GM12874 (cell line): Measurements from ENCODE around the gene SLC34A2.

ENCODE experiments used
- TF ChIP-seq, protein P1 (sequence below): IDR thresholded peaks from 2 replicates; pipeline ENCODE4 v1.5.1; 2011; ENCODE audit warnings: low read depth, mild to moderate bottlenecking, control low read depth, low read length, moderate library complexity; ENCODE audit not compliant: insufficient read depth

Gene SLC34A2

GRCh38 chr4:25704516-25704915 is 48.9 kb downstream of the SLC34A2 start:
- TF ChIP-seq, protein P1, sequence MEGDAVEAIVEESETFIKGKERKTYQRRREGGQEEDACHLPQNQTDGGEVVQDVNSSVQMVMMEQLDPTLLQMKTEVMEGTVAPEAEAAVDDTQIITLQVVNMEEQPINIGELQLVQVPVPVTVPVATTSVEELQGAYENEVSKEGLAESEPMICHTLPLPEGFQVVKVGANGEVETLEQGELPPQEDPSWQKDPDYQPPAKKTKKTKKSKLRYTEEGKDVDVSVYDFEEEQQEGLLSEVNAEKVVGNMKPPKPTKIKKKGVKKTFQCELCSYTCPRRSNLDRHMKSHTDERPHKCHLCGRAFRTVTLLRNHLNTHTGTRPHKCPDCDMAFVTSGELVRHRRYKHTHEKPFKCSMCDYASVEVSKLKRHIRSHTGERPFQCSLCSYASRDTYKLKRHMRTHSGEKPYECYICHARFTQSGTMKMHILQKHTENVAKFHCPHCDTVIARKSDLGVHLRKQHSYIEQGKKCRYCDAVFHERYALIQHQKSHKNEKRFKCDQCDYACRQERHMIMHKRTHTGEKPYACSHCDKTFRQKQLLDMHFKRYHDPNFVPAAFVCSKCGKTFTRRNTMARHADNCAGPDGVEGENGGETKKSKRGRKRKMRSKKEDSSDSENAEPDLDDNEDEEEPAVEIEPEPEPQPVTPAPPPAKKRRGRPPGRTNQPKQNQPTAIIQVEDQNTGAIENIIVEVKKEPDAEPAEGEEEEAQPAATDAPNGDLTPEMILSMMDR, result no peak

DNA sequence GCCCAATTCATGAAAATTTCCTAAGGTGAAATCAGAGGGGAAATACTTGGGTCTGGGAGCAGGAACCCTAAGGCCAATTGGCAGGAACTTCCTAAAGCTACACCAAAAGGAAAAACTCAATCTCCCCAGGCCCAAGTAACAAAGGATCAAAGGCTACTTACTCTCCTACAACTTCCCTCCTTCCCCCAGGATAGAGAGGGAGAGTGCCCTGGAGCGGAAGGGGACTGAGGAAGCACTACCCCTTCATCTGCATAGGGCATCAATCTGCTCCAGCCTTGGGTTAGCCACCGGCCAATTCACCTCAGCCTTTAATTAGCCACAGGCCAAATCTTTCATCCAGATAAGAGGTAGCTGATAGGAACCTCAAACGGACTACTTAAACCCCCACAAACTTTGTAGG is 55.0 kb downstream of the SLC34A2 start:
- TF ChIP-seq, protein P1, result no peak

DNA sequence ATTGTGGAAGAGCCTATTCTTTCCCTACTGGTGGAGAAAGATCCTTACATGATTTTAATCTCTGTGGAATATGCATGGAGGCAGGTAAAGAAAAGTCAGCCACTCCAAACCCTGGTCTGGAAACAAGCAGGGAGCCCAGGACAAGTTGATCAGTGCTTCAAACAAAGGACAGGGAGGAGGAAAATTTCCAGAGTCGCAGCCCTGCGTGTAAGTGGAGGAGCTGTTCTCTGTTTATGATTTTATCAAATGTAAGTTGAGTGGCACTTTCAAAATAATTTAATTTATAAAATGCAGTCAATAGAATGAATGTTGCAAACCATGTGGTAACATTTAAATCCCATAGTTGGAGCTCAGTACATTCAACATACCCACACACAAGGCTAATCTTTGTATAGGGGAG is 57.0 kb downstream of the SLC34A2 start:
- TF ChIP-seq, protein P1, result no peak

DNA sequence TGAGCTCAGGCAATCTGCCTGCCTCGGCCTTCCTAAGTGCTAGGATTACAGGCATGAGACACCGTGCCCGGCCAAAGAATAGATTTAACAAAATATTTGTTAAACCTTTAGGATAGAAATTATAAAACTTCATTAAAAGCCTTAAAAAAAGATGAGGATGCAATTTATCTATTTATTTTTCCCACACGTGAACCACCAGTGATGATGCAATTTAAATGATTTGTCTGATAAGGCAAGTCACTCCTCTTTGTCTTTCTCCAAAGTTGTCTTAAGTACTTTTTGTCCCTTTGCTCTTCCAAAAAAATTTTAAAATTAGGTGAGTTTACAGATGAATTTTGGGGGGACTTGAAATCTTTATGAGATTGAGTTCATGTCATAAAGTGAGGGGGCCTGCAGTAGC is 58.2 kb downstream of the SLC34A2 start:
- TF ChIP-seq, protein P1, result no peak

DNA sequence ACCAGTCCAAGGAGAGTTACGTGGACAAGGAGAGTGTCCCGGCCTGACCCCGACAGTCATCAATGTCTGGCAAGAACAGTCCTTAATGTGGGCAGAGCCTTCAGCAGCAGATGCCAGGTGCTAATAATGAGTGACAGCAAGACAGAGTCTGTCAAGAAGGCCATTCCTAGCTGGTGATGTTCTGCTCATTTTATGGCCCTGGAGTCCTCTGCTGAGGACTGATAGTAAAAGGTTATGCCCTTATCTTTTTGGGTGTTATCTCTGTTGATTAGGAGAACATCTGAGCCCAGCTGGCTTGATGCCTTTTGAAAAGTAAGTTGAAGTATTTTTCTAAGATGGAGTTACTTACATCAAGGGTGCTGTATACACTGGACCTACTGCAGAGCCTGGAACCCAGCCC is 67.3 kb downstream of the SLC34A2 start:
- TF ChIP-seq, protein P1, result no peak

- TF ChIP-seq, protein P1, result no peak
These were observed 67.8 kb downstream of the SLC34A2 start for GRCh38 chr4:25723409-25723808.

- TF ChIP-seq, protein P1, result no peak
These were observed 70.2 kb downstream of the SLC34A2 start for GRCh38 chr4:25725870-25726269.

GRCh38 chr4:25727711-25728493 is 72.3 kb downstream of the SLC34A2 start:
- TF ChIP-seq, protein P1, result no peak
